HG03439 (cell line): Measurements from ENCODE around the gene S100A9.
"Not testable (repeated sequence)": the region's sequence is repeated elsewhere in the genome, so short reads cannot be mapped to it uniquely, and the experiment has no call there.

Experiments
- ATAC-seq: cut with Tn5 transposase; IDR thresholded peaks from one replicate; pipeline ENCODE4 v1.9.1; 2021; ENCODE audit warnings: mild to moderate bottlenecking, moderate library complexity; ENCODE audit not compliant: unreplicated experiment

Gene S100A9

DNA sequence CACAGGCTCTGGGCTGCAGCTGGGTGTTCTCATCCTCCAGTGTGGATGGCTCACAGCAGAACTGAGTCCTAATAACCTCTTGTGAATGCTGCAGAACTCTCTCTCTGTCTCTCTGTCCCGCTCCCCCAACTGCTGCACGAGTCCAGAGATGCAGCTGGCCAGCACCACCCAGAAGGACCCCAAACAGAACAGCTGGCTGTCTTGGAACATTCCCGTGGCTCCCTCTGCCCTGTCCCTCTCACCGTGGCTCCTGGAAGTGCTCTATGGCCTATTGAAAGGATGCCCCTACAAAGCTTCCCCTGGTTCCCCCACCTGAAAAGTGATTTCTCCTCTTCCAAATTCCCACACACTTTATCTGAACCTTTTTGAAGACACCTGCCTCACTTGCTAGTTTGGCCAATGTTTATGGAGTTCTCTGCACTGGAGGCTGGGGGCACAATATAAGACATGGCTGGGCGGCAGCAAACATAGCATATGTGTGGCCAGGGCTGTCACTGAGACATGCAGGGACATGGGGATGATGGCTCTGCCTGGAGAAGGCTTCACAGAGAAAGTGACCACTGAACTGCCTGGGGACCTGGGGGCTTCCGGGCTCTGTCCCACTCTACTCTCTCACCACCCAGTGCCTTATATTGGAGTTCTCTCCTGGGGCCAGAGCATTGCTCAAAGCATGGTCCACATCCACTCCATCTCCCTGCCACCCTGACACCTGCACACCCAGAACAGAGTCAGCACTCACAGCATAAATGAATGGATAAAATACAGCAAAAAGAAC, 48.4 kb downstream of the S100A9 start:
- ATAC-seq, result not testable (repeated sequence)

DNA sequence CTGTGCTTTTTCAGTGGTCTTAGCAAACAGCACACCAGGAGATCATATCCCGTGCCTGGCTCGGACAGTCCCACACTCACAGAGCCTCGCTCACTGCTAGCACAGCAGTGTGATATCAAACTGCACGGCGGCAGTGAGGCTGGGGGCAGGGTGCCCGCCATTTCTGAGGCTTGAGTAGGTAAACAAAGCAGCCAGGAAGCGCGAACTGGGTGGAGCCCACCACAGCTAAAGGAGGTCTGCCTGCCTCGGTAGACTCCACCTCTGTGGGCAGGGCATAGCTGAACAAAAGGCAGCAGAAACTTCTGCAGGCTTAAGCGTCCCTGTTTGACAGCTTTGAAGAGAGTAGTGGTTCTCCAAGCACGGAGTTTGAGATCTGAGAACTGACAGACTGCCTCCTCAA, 49.6 kb downstream of the S100A9 start:
- ATAC-seq, result not testable (repeated sequence)
